Endodermal cell (in vitro differentiated cells): ENCODE measurements around the gene FBXW4. TPM values are rescaled to one million over a fixed set of nuclear protein-coding genes. Genes with fewer than 3 reads are reported as not detected.

Experiments
- DNase-seq: peaks from one replicate; pipeline ENCODE4 v3.0.0-alpha.2; 2017
- H3K27ac ChIP-seq: 2 replicates; pipeline ENCODE4 v1.5.1; 2013; ENCODE audit warnings: mild to moderate bottlenecking, low read depth, low read length, moderate library complexity
- H3K27me3 ChIP-seq: 2 replicates; pipeline ENCODE4 v1.6.1; 2013; ENCODE audit warnings: mild to moderate bottlenecking, low read length, moderate library complexity; ENCODE audit not compliant: insufficient read depth, control insufficient read depth, poor library complexity, severe bottlenecking
- H3K36me3 ChIP-seq: 2 replicates; pipeline ENCODE4 v1.7.0; 2013; ENCODE audit warnings: mild to moderate bottlenecking, low read length, moderate library complexity; ENCODE audit not compliant: control insufficient read depth, insufficient read depth
- H3K4me1 ChIP-seq: one replicate; pipeline ENCODE4 v1.7.0; 2013; ENCODE audit warnings: low read length; ENCODE audit not compliant: control insufficient read depth, insufficient read depth
- H3K4me3 ChIP-seq: 2 replicates; pipeline ENCODE4 v1.5.1; 2013; ENCODE audit warnings: mild to moderate bottlenecking, low read length, moderate library complexity
- H3K9ac ChIP-seq: 2 replicates; pipeline ENCODE4 v1.6.1; 2013; ENCODE audit warnings: mild to moderate bottlenecking, low read length, moderate library complexity; ENCODE audit not compliant: poor library complexity, severe bottlenecking; ENCODE audit errors: extremely low read depth
- H3K9me3 ChIP-seq: 2 replicates; pipeline ENCODE4 v1.6.1; 2013; ENCODE audit warnings: mild to moderate bottlenecking, low read length, moderate library complexity; ENCODE audit not compliant: control insufficient read depth
- H3K27ac Mint-ChIP-seq: 2 replicates; pipeline ENCODE4 v1.8.0; 2020; ENCODE audit warnings: mixed read lengths
- H3K27me3 Mint-ChIP-seq: 2 replicates; pipeline ENCODE4 v1.8.0; 2021; ENCODE audit warnings: mild to moderate bottlenecking, mixed read lengths; ENCODE audit not compliant: insufficient read depth
- H3K36me3 Mint-ChIP-seq: 2 replicates; pipeline ENCODE4 v1.8.0; 2020; ENCODE audit warnings: low read depth, mixed read lengths
- H3K4me1 Mint-ChIP-seq: 2 replicates; pipeline ENCODE4 v1.8.0; 2020; ENCODE audit warnings: mixed read lengths
- H3K4me3 Mint-ChIP-seq: 2 replicates; pipeline ENCODE4 v1.8.0; 2020; ENCODE audit warnings: mild to moderate bottlenecking, moderate library complexity, mixed read lengths
- H3K9me3 Mint-ChIP-seq: 2 replicates; pipeline ENCODE4 v1.8.0; 2020; ENCODE audit warnings: mild to moderate bottlenecking, mixed read lengths
- WGBS, 2 experiments: methylation state at CpG; one replicate each; pipeline versions ENCODE4 v1.1.5 to v1.1.7; 2013; ENCODE audit warnings: missing lambda C conversion rate in 2 of 2, mixed read lengths in 1 of 2; ENCODE audit not compliant: insufficient coverage in 1 of 2, insufficient read length in 1 of 2; 5-methylcytosine and 5-hydroxymethylcytosine counted together
- total RNA-seq, 2 donors: library from RNA; stranded (reverse); fragmentation: NEBNext Ultra II Directional in 1 of 2; extraction: Animal tissue kit (Norgen Biotek cat#: 25700) in 1 of 2; gene quantifications; 2 replicates in 1 of 2; 3 replicates in 1 of 2; pipeline ENCODE4 v1.2.1, GENCODE V29; 2021
- TF ChIP-seq, protein P1 (sequence below): fragments of 200-600 bp; sonication (generic); conservative IDR thresholded peaks from 2 replicates; pipeline ENCODE4 v1.5.0; 2021; ENCODE audit warnings: antibody characterized with exemption, mild to moderate bottlenecking

FBXW4 gene
- total RNA-seq, 2 donors from 2014 or later: 63.8 to 70.9 TPM

DNA sequence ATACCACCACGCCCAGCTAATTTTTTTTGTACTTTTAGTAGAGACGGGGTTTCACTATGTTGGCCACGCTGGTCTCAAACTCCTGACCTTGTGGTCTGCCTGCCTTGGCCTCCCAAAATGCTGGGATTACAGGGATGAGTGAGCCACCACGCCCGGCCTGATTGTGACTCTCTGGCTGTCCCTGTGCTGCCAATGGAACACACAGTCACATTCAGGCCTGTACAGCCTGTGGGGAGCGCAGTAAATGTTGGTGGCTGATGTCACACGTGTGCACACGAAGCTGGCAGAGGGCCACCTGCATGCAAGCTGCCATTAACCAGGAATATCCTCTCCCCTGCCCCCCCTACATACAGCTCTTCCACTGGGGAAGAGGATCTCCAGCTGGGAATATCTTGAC lies 129.0 kb downstream of the FBXW4 start:
- Histone ChIP-seq H3K27ac (no peak overlapping the region), H3K9me3 (no peaks in the 10 kb centered on the region), H3K27me3 (peaks cover 46% of the 10 kb centered on the region), H3K36me3 (no peaks in the 10 kb centered on the region), H3K4me3 (no peak overlapping the region), H3K4me1 (peaks cover 3% of the 10 kb centered on the region), H3K9ac (no peak overlapping the region)
- Mint-ChIP-seq H3K4me1 (peaks cover 8% of the 10 kb centered on the region), H3K9me3 (no peaks in the 10 kb centered on the region), H3K27ac (no peak overlapping the region), H3K4me3 (no peak overlapping the region), H3K27me3 (peaks cover 71% of the 10 kb centered on the region), H3K36me3 (no peaks in the 10 kb centered on the region)
- TF ChIP-seq, protein P1, sequence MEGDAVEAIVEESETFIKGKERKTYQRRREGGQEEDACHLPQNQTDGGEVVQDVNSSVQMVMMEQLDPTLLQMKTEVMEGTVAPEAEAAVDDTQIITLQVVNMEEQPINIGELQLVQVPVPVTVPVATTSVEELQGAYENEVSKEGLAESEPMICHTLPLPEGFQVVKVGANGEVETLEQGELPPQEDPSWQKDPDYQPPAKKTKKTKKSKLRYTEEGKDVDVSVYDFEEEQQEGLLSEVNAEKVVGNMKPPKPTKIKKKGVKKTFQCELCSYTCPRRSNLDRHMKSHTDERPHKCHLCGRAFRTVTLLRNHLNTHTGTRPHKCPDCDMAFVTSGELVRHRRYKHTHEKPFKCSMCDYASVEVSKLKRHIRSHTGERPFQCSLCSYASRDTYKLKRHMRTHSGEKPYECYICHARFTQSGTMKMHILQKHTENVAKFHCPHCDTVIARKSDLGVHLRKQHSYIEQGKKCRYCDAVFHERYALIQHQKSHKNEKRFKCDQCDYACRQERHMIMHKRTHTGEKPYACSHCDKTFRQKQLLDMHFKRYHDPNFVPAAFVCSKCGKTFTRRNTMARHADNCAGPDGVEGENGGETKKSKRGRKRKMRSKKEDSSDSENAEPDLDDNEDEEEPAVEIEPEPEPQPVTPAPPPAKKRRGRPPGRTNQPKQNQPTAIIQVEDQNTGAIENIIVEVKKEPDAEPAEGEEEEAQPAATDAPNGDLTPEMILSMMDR: no peak
- WGBS, 2 experiments: 94 to 98% methylated on average over 5 to 8 of the region's 8 CpGs
- DNase-seq: no peak

GRCh38 chr10:101565370-101565900 lies 129.5 kb downstream of the FBXW4 start:
- H3K27ac ChIP-seq: no peak overlapping the region
- H3K27me3 ChIP-seq: peaks cover 41% of the 10 kb centered on the region
- no peak overlapping the region for H3K4me3 Mint-ChIP-seq
- H3K36me3 ChIP-seq: no peaks in the 10 kb centered on the region
- H3K36me3 Mint-ChIP-seq: no peaks in the 10 kb centered on the region
- peaks cover under 1% of the 10 kb centered on the region for H3K4me1 ChIP-seq
- no peak overlapping the region for H3K27ac Mint-ChIP-seq
- no peak overlapping the region for H3K4me3 ChIP-seq
- H3K9me3 Mint-ChIP-seq: no peaks in the 10 kb centered on the region
- TF ChIP-seq, protein P1: no peak
- H3K27me3 Mint-ChIP-seq: peaks cover 66% of the 10 kb centered on the region
- peaks cover 3% of the 10 kb centered on the region for H3K4me1 Mint-ChIP-seq
- H3K9ac ChIP-seq: no peak overlapping the region
- DNase-seq: no peak
- WGBS, 2 experiments: 92 to 93% methylated on average over 4 to 5 of the region's 5 CpGs
- no peaks in the 10 kb centered on the region for H3K9me3 ChIP-seq

DNA sequence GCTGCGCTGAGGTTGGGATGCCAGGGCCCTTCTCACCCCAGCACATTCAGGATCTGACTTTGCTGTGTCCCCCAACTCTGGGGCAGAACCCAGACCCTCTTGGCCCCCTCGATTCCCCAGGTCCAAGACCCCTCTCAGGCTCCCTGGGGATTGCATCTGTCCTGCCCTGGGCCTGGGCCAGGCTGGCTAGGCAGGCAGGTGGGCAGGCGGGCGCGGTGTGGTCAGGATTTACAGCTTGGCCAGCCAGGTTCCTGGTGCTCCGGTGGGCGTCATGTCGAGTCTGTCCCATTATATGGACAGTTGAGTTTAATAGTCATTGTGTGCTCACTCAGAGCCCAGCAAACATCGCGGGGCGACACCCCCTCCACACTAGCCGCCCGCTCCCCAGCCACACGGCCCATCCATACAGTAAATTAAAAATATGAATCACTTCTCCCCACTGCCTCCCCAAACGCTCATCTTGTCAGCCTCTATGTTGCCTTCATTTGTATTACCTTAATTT lies 130.4 kb downstream of the FBXW4 start:
- Mint-ChIP-seq H3K36me3 (no peaks in the 10 kb centered on the region), H3K27me3 (peaks cover 62% of the 10 kb centered on the region), H3K9me3 (no peaks in the 10 kb centered on the region), H3K27ac (no peak overlapping the region), H3K4me3 (no peak overlapping the region), H3K4me1 (no peaks in the 10 kb centered on the region)
- WGBS, 2 experiments: 93 to 94% methylated on average over 4 to 14 of the region's 15 CpGs
- TF ChIP-seq, protein P1: no peak
- H3K9ac ChIP-seq: no peak overlapping the region
- no peaks in the 10 kb centered on the region for H3K9me3 ChIP-seq
- peaks cover 36% of the 10 kb centered on the region for H3K27me3 ChIP-seq
- peak; percentile 28 for DNase-seq
- H3K27ac ChIP-seq: no peak overlapping the region
- no peaks in the 10 kb centered on the region for H3K4me1 ChIP-seq
- no peaks in the 10 kb centered on the region for H3K36me3 ChIP-seq
- no peak overlapping the region for H3K4me3 ChIP-seq
